SKM-1 (cell line): Measurements from ENCODE around the gene FNDC1.

Experiments used
- DNase-seq: peaks from one replicate; lab custom pipeline; 2025; ENCODE audit not compliant: unreplicated experiment; lab: John Stamatoyannopoulos, UW

The FNDC1 gene

GRCh38 chr6:159305159-159305558 is 136.0 kb downstream of the FNDC1 start:
- no peak for DNase-seq

DNA sequence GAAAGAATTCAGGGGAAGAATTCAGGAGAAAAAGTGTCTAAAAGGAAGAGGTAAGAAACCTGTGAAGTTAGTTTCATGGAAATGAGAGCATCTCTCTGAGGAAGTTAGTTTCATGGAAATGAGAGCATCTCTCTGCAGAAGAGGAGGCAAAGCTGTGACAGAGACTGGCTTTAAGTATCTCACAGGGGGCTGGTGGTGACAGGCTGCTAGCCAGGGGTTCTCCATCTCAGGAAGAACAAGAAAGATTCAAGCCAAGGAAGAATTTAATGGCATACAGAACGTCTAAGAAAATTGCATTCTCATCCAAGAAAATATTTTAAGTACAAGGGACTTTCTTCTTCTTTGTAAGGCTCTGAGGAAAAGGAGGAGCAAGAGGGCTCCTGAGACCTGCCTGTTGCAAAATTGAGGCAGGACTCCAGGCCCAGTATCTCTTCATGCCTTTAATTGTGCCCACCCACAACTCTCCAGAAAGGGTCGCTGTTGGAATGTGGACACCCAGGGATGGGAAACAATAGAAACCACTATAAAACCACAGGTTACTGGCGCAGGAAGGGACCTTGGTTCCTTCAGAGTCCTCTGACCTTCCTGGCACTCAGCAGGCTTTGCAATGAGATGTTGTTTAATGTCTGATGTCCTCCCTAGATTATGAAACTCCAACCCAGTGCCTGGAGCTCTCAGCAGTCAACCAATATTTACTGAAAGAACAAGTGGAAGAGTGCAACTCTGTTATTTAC is 136.8 kb downstream of the FNDC1 start:
- DNase-seq, result no peak

GRCh38 chr6:159307246-159307790 is 138.1 kb downstream of the FNDC1 start:
- no peak for DNase-seq

GRCh38 chr6:159308198-159308597 is 139.0 kb downstream of the FNDC1 start:
- DNase-seq, result no peak

DNA sequence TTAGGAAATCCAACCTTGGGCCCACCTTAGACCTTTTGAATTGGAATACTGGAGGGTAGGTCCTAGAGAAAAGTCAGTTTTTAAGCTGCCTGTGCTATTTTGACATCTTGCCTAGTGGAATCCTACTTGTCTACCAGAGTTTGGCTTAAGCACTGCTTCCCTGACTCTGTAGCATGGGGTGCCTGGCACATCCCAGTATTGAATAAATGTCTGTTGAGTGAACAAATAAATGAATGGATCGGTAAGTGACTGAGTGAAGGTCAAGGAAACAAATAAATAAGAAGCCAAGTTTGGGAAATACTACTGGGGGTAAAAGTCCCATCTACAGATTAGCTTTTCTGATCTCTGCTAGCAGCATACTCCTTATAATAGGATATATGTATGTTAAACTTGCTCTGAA is 140.5 kb downstream of the FNDC1 start:
- DNase-seq, result no peak

DNA sequence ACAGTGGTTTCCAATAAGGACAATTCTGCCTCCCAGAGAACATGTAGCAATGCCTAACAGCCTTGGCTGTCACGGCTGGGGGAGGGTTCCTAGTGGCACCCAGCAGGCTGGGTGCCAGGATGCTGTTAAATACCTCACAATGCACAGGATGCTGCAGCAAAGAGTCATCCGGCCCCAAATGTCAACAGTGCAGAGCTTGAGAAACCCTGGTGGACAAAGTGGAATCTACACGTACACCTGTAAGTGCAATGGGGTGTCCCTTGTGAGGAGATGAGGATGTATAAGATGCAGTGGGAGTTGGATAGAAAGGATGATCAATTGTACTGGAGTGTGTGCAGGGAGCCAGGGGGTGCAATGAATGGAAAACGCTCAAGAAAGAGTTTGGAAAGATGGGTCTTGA is 142.4 kb downstream of the FNDC1 start:
- DNase-seq, result no peak

DNA sequence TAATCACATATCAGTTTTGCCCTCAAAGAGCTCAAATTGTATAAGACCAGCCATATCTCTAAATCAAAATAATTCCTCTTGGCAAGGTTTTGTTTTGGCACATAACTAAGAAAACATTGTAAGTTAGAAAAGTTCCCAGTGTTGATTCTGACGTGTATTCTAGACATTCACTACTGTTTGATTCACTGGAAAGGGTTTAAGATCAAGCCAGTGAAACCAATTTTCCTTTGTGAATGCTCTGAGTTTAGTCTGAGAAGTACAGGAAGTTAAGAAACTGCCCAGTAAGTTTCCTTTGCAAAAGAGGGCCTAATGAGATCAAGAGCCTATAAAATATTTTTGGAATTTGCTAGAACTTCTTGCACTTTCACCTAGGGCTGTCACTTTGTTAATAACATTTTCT is 143.0 kb downstream of the FNDC1 start:
- no peak for DNase-seq

- DNase-seq, result no peak
Measured at GRCh38 chr6:159313018-159313417, 143.8 kb downstream of the FNDC1 start.

- no peak for DNase-seq
Measured at GRCh38 chr6:159315562-159315961, 146.4 kb downstream of the FNDC1 start.

GRCh38 chr6:159317430-159317829 is 148.2 kb downstream of the FNDC1 start:
- no peak for DNase-seq

- no peak for DNase-seq
Measured at GRCh38 chr6:159321267-159321666, 152.1 kb downstream of the FNDC1 start.
